Cardiac fibroblast (primary cell): ENCODE data around the gene TFAP2B.

Source experiments
- DNase-seq, 2 donors: peaks; one replicate each; pipeline versions ENCODE4 v3.0.0 to v3.0.0-alpha.2; 2010; ENCODE audit warnings: low read depth in 2 of 2
- H3K4me3 ChIP-seq, 2 donors: replicated peaks in 1 of 2; 1 replicate in 1 of 2; 2 replicates in 1 of 2; pipeline ENCODE4 v1.5.1; 2011; ENCODE audit warnings: low read depth in 2 of 2, low read length in 2 of 2, mild to moderate bottlenecking in 2 of 2, moderate library complexity in 1 of 2
- TF ChIP-seq, protein P1 (sequence below): IDR thresholded peaks from one replicate; pipeline ENCODE4 v1.5.1; 2011; ENCODE audit warnings: low read depth, mild to moderate bottlenecking, low read length, inconsistent platforms

The TFAP2B gene

GRCh38 chr6:50840112-50840810 lies 21.6 kb downstream of the TFAP2B start:
- TF ChIP-seq, protein P1, sequence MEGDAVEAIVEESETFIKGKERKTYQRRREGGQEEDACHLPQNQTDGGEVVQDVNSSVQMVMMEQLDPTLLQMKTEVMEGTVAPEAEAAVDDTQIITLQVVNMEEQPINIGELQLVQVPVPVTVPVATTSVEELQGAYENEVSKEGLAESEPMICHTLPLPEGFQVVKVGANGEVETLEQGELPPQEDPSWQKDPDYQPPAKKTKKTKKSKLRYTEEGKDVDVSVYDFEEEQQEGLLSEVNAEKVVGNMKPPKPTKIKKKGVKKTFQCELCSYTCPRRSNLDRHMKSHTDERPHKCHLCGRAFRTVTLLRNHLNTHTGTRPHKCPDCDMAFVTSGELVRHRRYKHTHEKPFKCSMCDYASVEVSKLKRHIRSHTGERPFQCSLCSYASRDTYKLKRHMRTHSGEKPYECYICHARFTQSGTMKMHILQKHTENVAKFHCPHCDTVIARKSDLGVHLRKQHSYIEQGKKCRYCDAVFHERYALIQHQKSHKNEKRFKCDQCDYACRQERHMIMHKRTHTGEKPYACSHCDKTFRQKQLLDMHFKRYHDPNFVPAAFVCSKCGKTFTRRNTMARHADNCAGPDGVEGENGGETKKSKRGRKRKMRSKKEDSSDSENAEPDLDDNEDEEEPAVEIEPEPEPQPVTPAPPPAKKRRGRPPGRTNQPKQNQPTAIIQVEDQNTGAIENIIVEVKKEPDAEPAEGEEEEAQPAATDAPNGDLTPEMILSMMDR: no peak
- no peak for DNase-seq
- H3K4me3 ChIP-seq: no peak overlapping the region

DNA sequence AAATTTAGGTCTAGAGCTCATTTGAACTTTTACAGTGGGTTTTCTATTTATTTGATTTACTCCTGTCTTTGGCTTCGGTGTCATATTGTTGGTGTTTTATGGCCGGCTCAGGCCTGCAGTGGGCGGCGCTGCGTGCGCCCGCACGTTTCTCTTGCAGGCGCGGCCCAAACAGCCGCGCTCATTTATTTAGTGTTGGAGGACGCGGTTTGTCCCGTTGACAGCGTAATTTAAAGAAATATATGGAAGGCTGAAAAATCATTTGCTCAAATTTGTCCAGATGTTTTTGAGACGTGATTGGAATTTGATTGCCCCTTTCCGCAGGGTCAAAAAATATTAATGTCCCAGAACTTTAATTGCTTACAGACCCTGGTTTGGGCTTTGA lies 22.1 kb downstream of the TFAP2B start:
- no peak overlapping the region for H3K4me3 ChIP-seq
- TF ChIP-seq, protein P1: no peak
- no peak for DNase-seq

DNA sequence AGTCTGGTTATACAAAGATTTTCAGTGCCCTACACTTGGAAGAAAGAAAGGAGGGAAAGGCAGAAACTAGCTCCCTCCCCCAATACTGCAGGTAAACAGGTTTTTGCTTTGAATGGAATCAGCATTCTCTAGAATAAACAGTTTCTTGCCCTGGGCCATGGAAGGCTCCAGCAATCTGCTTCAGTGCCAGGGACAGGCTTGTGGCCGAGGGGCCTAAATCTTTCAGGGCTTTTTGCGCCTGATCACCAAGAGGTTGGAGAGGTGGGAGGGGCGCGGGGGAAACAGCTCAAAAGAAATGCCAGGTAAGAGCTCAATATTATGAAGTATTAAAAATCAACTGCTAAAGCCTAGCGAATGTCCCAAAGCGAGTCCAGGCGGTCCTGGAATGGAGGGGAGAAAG lies 23.8 kb downstream of the TFAP2B start:
- TF ChIP-seq, protein P1: no peak
- DNase-seq: no peak
- H3K4me3 ChIP-seq: no peak overlapping the region

DNA sequence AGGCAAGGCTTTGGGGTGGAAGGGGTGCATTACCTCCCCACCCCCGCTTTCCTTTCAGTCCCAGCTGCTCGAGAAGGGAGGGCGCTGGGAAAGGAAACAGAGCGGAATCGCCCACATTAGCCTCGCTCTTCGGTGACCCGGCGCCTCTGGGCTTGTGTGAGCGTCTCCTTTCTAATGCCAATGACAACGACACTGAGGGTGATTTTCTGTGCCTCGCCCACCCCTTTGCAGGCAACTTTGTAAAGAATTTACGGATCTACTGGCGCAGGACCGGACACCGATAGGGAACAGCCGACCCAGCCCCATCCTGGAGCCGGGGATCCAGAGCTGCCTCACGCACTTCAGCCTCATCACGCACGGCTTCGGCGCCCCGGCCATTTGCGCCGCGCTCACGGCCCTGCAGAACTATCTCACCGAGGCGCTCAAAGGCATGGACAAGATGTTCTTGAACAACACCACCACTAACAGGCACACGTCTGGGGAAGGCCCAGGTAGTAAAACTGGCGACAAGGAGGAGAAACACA lies 24.3 kb downstream of the TFAP2B start:
- TF ChIP-seq, protein P1: no peak
- H3K4me3 ChIP-seq: no peak overlapping the region
- no peak for DNase-seq

DNA sequence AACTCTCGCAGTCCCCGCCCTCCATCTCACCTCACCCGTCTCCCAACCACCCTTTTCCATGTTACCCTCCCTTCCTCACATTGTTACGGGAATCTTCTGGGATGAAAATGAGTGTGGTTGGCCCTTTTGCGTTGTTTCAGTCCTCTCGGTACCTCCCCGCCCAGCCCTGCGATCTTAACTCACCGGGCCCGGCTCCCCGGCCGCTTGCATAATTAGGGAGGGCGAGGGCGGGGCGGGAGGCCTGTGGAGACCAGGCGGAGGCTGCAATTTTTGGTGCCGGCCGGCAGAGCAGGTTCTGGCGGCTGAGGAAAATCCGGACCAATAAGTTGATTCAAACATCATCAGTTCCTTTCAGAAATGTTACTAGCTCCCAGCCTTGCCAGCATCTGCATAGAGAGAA lies 25.2 kb downstream of the TFAP2B start:
- no peak overlapping the region for H3K4me3 ChIP-seq
- no peak for DNase-seq
- TF ChIP-seq, protein P1: no peak

DNA sequence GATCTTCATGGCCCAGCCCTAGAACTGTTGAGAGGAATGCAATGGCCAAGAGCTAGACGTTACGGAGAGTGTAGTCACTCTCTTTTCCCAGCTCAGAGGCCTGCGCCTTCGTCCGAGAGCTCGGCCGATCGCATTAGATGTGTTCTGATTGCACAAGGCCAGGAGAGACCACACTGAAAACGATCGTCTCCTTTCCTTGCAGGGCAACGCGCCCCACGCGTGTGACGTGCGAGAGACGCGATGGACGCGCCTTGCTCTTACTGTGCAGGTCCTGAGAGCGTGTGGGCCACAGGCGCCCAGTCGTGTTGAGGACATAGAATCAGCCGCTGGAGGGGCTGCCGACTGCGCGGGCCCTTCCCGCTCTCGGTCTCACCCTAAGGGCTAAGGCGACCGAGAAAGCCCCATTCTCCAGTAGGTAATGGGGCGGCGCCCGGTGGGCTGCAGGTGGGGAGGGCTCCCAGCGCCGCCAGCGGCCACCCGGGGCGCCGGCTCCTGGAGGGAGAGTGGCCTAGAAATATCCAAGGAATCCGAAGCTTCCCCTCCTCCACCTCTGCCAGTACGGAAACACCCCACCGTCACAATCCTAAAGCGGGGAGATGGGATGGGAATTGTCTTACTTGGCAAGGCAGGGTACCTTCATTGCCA lies 26.9 kb downstream of the TFAP2B start:
- TF ChIP-seq, protein P1: no peak
- DNase-seq: no peak
- H3K4me3 ChIP-seq: no peak overlapping the region
